ENCODE measurements around the gene MALSU1. TPM values are rescaled to one million over a fixed set of nuclear protein-coding genes. Genes with fewer than 3 reads are reported as not detected.
A peak's percentile ranks its signal among the peaks of the same experiment; 100 is the strongest.

The MALSU1 gene
- total RNA-seq, 3 donors from 2014 or later, result 40.3 to 48.4 (median 45.0) TPM

DNA sequence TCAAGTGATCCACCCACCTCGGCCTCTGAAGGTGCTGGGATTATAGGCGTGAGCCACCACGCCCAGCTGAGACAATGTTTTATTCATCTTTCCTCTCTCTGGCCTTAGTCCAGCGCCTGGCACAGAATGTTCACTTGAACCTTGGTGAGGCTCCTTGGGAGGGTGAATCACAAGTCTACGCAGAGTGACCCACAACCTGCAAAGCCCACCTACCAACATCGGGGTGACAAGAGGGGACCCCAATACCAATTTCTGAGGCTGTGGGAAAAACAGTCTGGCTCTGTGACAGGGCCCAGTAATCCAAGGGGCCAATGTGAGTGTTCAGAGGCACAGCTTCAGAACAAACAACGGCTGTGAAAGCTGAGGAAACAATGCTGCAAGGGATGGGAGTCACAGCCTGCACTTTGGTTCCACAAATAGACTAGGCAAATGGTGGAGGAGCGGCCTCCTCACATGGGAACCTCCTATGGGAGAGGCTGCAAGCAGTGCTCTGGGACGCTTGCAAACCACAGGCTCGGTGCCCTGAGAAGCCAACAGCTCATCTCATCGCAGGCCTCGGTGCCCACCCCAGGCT, 5.6 kb upstream of the MALSU1 start:
- H3K27ac ChIP-seq, result no peak overlapping the region
- no peaks in the 10 kb centered on the region for H3K27me3 ChIP-seq
- no peak for DNase-seq (ENCODE audit: low spot score in 2 of 2)
- H3K4me3 ChIP-seq, result no peak overlapping the region
- intact Hi-C loops (cut with DNase I; ENCODE audit: low total_unique reads), result no loop called here
- TF ChIP-seq POLR2A (IDR thresholded peaks at IDR 0.05), result no peak
- TF ChIP-seq, protein P1, sequence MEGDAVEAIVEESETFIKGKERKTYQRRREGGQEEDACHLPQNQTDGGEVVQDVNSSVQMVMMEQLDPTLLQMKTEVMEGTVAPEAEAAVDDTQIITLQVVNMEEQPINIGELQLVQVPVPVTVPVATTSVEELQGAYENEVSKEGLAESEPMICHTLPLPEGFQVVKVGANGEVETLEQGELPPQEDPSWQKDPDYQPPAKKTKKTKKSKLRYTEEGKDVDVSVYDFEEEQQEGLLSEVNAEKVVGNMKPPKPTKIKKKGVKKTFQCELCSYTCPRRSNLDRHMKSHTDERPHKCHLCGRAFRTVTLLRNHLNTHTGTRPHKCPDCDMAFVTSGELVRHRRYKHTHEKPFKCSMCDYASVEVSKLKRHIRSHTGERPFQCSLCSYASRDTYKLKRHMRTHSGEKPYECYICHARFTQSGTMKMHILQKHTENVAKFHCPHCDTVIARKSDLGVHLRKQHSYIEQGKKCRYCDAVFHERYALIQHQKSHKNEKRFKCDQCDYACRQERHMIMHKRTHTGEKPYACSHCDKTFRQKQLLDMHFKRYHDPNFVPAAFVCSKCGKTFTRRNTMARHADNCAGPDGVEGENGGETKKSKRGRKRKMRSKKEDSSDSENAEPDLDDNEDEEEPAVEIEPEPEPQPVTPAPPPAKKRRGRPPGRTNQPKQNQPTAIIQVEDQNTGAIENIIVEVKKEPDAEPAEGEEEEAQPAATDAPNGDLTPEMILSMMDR (IDR thresholded peaks at IDR 0.05), result no peak
- no peak for TF ChIP-seq POLR2AphosphoS5 (IDR thresholded peaks at IDR 0.05)
- H3K4me1 ChIP-seq, result no peaks in the 10 kb centered on the region
- H3K9me3 ChIP-seq, result no peaks in the 10 kb centered on the region
- H3K36me3 ChIP-seq, result no peaks in the 10 kb centered on the region

DNA sequence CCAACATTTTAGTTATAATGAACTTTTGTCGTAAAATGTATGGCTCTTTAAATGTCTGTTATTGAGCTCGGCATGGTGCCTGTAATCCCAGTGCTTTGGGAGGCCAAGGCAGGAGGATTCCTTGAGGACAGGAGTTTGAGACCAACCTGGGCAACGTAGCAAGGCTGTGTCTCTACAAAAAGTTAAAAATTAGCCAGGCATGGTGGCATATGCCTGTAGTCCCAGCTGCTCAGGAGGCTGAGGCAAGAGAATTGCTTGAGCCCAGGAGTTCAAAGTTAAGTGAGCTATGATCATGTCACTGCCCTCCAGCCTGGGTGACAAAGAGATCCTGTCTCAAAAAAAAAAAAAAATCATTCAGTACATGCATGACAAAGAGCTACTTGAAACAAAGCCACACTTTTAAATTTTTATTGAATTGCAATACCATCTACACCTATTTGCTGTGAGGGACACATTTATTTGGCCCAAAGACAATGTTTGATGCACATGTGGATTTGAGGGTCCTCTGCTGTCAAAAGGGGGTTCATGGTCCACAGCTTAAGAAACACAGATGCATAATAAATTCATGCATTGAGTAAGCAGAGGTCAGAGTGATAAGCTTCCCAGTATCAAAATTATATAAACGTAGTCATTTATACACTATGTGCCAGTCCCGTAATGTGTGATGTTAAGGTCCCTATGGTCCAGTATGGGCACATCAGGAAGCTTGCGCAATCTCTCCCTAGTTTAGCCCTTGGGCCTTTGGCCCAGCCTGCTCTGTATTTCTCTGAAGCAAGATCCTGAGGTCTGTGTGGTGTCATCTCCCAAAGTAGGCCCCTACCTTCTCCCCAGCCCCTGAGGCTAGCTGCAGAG, 4.4 kb upstream of the MALSU1 start:
- Histone ChIP-seq H3K9me3 (no peaks in the 10 kb centered on the region), H3K4me1 (no peaks in the 10 kb centered on the region), H3K4me3 (no peak overlapping the region), H3K27me3 (no peaks in the 10 kb centered on the region), H3K27ac (no peak overlapping the region), H3K36me3 (no peaks in the 10 kb centered on the region)
- DNase-seq (ENCODE audit: low spot score in 2 of 2), result no peak
- TF ChIP-seq POLR2A (IDR thresholded peaks at IDR 0.05) (no peak), POLR2AphosphoS5 (IDR thresholded peaks at IDR 0.05) (no peak)
- TF ChIP-seq, protein P1 (IDR thresholded peaks at IDR 0.05), result no peak
- intact Hi-C loops (cut with DNase I; ENCODE audit: low total_unique reads), result no loop called here

DNA sequence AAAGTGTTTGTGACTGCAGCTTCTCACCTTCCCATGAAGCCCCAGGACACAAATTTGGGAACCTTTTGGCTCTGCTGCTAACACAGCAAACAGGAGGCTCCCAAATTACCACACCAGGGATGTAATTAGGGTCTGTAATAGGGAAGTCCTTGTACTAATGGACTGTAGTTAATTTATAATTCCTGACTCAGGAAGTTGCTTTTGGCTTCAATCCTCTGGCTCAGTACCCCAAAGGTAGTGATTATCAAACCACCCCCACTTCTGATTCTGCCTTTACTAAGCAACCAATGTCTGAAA, 3.8 kb upstream of the MALSU1 start:
- TF ChIP-seq POLR2AphosphoS5 (IDR thresholded peaks at IDR 0.05) (no peak), POLR2A (IDR thresholded peaks at IDR 0.05) (no peak)
- TF ChIP-seq, protein P1 (IDR thresholded peaks at IDR 0.05), result no peak
- DNase-seq (ENCODE audit: low spot score in 2 of 2), result no peak
- intact Hi-C loops (cut with DNase I; ENCODE audit: low total_unique reads), result no loop called here

DNA sequence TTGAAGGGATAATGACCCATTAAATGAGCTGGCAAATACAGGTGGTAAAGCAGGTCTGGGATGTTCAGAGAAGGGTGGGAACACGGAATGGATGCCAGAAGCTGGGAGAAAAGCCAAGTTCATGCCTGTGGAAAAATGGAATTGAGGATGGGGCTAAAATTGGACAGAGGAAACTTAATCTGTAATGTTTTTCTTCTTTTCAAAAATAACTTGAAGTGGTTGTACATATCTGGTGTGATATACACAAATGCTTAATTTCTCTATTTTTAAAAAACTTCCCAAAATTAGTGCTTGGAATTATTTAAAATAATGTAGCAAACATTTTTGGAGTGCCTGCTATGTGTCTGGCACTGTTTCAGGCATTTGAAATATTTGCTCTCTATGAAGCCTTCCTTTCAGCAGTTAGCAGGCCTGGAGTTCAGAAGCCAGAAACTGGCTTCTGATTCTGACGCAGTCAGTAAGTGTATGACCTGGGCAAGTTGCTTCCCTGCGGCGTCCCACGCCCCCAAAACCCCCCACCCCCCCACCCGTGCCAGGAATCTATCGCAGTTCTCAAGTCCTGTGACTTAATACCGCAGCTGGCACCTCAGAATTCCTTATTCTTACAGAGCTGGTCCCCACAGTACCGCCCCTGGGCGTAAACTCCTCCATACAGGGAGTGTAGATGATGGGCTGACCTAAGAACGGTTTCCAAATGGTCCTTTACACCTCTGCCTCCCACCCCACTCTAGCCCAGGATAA, 828 bp upstream of the MALSU1 start:
- intact Hi-C loops (cut with DNase I; ENCODE audit: low total_unique reads), result no loop called here
- Histone ChIP-seq H3K36me3 (no peaks in the 10 kb centered on the region), H3K4me3 (peak overlapping the region; percentile 73 to 82 (median 79)), H3K4me1 (peaks cover 0 to 18% of the 10 kb centered on the region in 2 donors), H3K27ac (peak overlapping the region; percentile 90 to 91), H3K9me3 (no peaks in the 10 kb centered on the region), H3K27me3 (no peaks in the 10 kb centered on the region)
- DNase-seq (ENCODE audit: low spot score in 2 of 2), result peak in 1 of 2 donors; percentile 66
- TF ChIP-seq POLR2AphosphoS5 (IDR thresholded peaks at IDR 0.05), result peak in 1 of 3 donors; percentile 33
- TF ChIP-seq POLR2A (IDR thresholded peaks at IDR 0.05), result no peak

More for the DNA sequence above, 3.8 kb upstream of the MALSU1 start:
- no peaks in the 10 kb centered on the region for H3K36me3 ChIP-seq
- peaks cover 0 to 2% of the 10 kb centered on the region in 2 donors for H3K4me1 ChIP-seq
- H3K27ac ChIP-seq, result no peak overlapping the region
- H3K9me3 ChIP-seq, result no peaks in the 10 kb centered on the region
- H3K4me3 ChIP-seq, result no peak overlapping the region
- H3K27me3 ChIP-seq, result no peaks in the 10 kb centered on the region

DNA sequence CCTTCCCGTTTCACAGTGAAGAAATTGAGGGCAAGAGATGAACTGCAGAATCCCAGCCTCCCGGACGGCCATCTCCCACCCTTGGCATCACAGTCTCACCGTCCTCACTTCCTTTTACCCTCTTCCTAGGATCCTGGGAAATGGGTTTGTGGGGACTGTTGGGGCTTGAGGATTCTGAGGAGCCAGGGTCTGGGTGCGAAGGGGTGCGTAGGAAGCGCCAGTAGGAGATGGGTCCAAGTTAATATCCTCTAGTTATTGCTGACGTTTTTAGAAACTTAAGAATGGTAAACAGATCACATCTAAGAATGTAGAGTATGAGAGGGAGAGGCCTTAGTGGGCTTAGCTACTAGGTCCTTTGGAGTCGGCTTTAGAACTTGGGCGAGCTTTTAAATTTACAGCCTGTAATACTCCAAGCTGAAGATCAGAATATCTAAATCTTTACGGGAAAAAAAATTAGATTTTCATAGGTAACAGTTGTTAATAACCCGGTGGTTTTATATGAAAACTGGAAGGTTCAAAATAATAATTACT, 696 bp downstream of the MALSU1 start:
- Histone ChIP-seq H3K4me1 (peaks cover 0 to 18% of the 10 kb centered on the region in 2 donors), H3K36me3 (no peaks in the 10 kb centered on the region), H3K4me3 (peak overlapping the region; percentile 73 to 82 (median 79)), H3K27me3 (no peaks in the 10 kb centered on the region), H3K9me3 (no peaks in the 10 kb centered on the region), H3K27ac (peak overlapping the region; percentile 90 to 91)
- intact Hi-C loops (cut with DNase I; ENCODE audit: low total_unique reads), result no loop called here
- no peak for DNase-seq (ENCODE audit: low spot score in 2 of 2)
- TF ChIP-seq POLR2AphosphoS5 (IDR thresholded peaks at IDR 0.05) (no peak), POLR2A (IDR thresholded peaks at IDR 0.05) (no peak)
- TF ChIP-seq, protein P1 (IDR thresholded peaks at IDR 0.05), result no peak
